ENCODE results near the gene SPX.

SPX gene

GRCh38 chr12:21577516-21577915 lies 51.4 kb downstream of the SPX start:
- no peak overlapping the region for H3K4me3 ChIP-seq (ENCODE audit: low read depth, low read length)

- no peak overlapping the region for H3K4me3 ChIP-seq (ENCODE audit: low read depth, low read length)
Observed at GRCh38 chr12:21580748-21581516, 54.8 kb downstream of the SPX start.

Data from iPS-11a (cell line).